GM19193 (cell line): ENCODE results near the gene CANT1.

ENCODE experiments used
- POLR2A ChIP-seq: IDR thresholded peaks from 4 replicates; pipeline ENCODE4 v1.6.1; 2011; ENCODE audit not compliant: insufficient read depth, insufficient read length; ENCODE audit errors: extremely low read depth

The CANT1 gene

DNA sequence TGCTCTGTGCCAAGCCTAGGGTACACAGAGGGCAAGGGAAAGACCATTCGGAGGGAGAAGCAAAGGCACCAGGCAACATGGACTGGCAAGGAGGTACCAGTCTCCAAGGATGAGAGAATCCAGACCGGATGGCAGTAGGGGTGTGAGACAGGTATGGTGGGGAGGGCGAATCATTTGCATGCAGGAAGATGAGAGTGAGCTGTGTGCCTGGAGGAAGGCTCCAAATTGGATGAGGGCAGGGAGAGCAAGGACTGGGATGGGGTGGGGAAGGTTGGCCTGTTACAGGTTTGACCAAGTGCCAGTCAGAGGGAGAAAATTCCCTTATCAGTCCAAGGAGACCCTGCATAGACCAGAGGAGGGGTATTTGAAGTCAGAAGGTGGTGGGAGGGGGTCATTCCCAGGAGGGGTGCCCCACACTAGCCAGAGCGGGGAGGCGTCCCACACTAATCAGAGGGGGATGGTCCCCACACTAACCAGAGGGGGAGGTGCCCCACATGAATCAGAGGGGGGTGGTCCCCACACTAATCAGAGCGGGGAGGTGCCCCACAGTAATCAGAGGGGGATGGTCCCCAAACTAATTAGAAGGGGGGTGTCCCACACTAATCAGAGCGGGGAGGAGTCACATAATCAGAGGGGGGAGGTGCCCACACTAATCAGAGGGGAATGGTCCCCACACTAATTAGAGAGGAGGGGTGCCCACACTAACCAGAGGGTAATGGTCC, 737 bp downstream of the CANT1 start:
- TF ChIP-seq POLR2A: no peak

DNA sequence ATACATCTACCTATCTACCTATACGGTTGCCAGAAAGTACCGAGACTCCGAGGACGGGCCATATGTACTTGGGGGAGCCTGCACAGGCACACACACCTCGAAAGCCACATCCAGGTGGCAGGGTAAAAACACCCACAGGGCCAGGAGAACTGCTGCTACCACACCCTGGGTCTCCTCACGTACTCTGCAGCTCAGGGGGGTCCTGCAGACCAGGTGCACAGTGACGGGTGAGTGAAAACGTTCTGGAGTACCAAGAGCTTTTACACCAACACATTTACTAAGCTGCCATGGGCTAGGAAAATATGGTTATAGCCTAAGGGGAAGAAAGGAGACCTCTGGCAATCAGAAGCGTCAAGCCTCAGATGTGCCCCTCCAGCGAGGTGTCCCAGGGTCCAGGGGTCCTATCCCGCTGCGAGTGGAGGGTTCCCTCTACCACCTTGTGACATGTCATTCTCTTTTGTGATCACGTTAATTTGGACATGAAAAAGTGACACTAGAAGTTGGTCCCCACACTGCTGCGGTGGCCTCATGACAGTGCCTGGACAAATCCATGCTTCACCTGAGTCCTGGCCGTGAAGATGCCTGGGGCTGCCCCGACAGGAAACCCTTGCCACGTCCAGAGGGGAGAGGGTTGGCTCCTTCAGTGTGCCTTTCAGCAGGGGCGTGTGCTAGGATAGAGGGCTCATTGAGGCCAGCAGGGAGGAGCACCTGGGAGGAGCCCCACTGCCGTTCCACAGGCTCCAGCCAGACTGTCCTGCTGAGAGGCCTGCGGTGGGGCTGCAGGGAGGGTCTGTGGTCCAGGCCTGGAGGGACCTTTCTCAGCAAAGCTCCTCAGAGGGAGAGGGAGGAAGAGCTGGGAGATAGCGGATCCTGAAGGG, 1.8 kb downstream of the CANT1 start:
- TF ChIP-seq POLR2A: no peak

DNA sequence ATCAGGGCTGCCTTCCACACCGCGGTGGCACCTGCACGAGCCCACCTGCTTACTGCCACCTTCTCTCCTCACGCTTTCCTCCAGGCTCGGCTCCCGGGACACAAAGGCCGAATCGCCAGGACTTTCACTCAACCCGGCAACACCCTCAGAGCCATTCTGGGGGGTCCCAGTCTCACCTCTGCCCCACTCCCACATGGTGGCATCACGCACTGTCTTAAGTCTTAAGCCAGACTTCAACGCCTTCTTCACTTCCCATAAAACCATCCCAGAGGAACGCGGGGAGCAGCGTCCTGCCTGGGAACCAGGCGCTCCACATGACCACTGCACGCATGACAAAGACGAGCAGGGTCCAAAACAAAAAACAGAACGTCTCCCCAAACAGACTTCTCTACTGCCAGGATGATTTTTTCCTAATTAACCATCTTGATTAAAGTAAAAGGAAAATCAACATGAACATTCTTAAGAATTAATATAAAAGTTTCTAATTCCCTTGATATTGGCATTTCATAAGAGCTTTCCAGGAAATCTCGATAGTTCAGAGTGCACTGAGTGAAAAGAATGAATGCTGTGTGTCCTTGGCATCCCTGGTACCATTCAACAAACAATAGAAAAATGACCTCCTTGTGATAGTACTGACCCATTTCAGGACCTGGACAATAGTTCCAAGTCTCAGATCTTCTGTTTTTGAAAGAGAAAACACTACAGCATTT, 2.6 kb downstream of the CANT1 start:
- TF ChIP-seq POLR2A: no peak

DNA sequence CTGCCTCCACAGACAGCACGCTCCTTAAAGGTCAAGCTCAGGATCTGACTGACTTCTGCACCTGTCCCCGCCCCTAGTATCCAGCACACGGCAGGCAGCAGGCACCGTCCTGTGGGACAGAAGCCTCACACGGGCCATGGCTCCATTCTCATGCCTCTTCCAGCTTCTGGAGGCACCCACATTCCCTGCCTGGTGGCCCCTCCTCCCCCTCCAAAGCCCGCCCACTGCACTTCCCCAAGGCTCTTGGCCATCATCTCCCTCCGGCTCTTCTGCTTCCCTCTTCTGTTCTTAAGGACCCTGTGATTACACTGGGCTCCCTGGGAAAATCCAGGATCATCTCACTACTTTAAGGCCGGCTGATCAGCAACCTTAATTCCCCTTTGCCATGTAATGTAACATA, 3.5 kb downstream of the CANT1 start:
- no peak for TF ChIP-seq POLR2A

DNA sequence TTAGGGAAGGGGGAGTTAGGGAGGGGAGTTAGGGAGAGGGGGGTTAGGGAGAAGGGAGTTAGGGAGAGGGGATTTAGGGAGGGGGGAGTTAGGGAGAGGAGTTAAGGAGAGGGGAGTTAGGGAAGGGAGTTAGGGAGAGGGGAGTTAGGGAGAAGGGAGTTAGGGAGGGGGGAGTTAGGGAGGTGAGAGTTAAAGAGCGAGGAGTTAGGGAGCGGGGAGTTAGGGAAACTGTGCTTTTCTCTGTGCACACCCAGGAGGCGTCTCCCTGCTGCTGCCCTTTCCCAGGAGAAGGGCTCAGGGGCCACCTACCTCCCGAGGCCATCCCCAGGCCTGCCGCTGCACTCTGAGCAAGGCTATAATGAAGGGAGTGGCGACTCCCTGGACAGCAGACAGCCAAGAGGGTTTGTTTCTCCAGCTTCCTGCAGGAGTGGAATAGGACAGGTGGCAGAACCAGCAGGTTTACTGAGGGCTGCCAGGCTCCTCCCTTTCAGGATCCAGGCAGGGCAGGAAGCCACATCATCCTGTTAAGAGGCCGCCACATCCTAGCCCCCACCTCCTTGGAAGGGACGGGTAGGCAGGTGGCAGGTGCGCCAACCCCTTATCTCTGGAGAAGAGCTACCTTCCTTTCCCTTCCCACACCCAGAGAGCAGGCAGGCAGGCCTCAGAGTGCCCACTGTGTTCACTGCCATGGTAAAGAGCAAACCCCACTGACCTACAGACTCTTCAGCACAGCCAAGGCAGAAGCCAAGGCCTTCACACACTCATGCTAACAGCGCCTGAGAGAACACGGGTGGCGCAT, 4.3 kb downstream of the CANT1 start:
- no peak for TF ChIP-seq POLR2A

DNA sequence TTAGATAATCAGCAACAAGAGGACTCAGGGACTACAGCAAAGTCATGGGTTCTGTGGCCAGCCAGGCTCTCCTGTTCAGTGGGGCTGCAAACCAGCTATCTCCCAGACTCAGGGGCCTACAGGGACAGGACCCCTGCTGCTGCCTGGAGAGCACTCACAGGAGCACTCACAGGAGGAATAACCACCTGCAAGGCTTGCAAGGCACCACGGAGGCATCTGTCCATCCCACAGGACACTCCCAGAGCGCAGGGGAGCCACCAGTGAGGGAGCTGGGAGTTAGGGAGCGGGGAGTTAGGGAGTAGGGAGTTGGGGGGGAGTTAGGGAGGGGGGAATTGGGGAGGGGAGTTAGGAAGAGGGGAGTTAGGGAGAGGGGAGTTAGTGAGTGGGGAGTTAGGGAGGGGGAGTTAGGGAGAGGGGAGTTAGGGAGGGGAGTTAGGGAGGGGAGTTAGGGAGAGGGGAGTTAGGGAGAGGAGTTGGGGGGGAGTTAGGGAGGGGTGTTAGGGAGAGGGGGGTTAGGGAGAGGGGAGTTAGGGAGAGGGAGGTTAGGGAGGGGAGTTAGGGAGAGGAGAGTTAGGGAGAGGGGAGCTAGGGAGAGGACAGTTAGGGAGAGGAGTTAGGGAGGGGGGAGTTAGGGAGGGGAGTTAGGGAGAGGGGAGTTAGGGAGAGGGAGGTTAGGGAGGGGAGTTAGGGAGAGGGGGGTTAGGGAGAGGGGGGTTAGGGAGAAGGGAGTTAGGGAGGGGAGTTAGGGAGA, 5.7 kb downstream of the CANT1 start:
- no peak for TF ChIP-seq POLR2A

DNA sequence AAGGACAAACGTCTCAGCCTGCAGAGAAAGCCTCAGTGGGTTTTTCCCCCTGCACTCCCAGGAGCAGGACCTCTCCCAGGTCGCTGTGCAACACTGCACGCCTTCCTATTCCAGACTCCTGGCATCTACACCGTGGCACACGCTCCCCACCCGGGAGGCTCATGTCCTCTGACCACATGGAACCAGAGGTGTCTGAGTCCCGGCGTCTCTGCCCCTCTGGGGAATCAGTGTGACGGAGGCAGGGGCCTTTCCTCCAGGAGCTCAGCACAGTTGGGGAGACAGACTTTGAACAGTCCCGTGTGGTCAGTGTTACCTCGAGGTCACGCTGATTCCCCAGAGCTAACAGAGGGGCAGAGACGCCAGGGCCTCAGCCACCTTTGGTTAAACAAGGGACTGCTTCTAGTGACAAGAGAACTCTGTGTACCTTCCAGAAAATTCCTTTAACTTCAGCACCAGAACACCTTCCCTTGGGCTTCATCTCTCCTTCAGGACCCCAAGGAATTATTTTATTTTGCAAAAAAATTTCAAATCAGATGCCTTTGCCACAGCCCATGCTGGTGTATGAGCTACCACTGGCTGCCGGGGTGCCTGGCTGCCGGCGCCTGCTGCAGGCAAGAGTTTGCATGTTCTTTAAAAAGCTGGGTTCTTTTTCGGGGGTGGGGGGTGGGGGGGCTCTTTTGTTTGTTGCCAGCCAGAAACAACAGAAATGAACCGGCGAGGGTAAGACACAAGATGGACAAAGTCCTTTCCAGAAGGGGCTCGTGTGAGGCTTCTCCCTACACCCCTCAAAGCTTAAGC, 6.6 kb downstream of the CANT1 start:
- no peak for TF ChIP-seq POLR2A

DNA sequence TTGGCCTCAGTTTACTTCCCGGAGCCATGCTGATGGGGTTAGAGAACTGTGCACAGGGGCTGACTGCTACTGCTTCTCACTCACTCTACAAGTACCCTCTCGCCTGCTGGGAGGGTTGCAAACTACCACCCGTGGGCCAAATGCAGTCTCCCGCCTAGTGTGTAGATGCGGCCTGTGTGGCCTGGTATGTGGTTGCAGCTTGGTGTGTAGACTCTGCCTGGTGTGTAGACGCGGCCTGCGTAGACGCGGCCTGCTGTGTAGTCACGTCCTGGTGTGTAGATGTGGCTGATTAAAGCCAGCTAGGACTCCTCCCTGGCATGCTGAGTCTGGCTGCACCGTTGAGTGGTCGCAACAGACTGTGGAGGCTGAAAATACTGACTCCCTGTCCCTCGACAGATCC, 7.3 kb downstream of the CANT1 start:
- no peak for TF ChIP-seq POLR2A

DNA sequence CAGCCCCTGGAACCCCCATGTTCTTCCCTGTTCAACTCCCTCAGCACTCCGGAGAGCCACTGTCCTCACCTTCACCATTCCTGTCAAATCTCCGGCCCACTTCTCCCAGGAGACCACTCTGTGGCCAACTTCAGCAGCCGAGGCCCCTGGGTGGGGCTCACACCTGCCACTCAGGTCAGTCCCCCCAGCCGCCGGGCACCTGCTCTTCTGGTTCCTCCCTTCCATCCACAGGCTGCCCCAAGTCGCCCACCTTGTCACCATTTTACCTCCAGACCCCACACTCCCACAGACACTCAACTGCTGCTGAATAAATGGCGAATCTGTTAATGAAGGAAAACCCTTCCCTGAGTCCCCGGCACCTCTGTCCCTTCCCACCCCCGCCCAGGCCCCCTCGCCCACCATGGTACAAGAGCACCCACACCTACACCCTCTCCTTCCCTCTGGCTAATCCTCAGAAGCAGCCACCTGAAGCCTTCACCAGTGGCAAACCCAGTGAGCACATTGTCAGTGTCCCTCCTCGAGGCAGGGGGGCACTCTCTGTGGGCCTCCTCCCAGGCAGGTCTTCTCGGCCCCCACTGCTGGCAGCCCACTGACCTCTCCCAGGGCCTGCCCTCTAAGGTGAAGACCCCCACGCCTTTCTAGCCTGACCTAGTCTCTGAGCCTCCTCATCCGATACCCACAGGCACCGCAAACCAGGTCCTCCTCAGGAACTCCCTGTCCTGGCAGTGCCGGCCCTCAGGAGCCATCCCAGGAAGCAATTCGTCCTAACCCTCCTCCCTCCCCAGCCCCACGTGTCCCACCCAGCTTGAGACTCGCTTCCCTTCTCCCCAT, 8.2 kb downstream of the CANT1 start:
- no peak for TF ChIP-seq POLR2A

DNA sequence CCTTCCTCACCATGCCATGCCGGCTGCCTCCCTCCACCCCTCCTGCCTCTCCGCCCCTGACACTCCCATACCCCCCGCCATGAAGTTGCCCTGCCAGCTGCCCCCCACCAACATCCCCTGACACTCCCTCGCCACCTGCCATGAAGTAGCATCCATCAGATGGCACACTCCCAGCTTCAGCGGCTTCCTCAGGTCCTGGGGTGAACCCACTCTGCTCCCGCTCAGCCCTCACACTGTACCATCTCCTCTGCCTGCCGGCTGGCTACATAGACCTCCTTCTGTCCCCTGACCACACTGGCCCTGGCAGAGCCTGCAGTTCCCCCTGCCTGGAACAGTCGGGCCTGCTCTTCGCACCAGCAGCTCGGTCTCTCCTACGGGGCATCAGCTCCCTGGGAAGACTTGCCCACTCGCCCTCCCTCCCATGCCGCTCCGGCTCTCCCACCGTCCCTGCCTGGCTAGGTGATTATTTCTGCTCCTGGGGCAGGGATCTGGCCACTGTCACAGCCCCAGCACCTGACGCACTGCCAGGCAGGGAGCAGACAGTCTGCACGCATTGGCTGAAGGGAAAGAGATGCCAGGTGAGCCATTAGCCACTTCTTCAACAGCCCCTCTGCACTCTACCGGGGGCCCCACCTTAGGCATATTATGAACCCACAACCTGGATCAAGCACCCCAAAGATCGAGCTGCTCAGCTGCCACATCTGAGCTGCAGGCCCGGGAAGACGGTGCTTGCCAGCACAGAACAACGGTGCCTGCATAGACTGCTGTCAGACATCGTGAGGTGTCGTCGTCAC, 9.0 kb downstream of the CANT1 start:
- no peak for TF ChIP-seq POLR2A

DNA sequence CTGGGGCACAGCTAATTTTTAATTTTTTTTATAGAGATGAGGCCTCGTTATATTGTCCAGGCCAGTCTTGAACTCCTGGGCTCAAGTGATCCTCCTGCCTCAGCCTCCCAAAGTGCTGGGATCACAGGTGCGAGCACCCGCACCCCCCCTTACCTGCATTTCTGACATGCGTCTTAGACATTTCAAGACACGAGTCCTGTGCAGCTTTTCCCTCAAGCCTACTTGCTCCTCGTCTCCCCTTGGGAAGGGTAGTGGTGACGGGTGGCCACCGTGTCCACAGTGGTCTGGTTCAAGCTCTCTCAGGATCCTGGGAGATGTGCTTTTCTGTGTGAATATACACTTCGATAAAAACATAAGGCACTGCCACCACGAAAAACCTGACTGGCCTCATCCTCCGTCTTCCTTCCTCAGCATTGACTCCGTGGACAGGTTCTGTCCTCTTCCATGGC, 9.6 kb downstream of the CANT1 start:
- no peak for TF ChIP-seq POLR2A

DNA sequence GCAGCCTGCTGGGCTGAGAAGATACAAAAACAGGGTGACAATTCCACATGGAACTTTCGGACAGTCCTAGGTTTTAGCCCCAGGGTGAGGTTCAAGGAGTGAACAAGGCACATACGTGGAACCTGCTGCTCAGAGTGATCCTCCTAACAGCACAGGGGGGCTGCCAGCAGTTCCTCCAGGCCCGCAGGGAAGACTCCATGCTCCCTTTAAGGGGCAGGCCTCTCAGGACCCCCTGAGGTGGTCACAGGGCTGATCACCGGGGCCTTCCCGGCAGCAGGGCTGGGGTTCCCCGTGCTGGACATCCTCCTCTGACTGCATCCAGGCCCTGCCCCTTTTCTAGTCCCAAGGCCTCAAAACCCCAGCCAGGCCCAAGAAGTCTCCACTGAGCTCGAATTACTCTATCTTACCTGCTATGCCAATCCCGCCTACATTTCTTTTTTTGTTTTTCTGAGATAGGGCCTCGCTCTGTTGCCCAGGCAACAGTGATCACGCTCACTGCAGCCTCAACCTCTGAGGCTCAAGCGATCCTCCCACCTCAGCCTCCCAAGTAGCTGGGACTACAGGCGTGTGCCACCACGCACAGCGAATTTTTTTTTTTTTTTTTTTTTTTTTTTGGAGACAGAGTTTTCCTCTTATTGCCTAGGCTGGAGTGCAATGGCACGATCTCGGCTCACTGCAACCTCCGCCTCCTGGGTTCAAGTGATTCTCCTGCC, 10.4 kb downstream of the CANT1 start:
- TF ChIP-seq POLR2A: no peak
